PC-3 (cell line): ENCODE measurements around the gene NPFF. TPM values are rescaled to one million over a fixed set of nuclear protein-coding genes. Genes with fewer than 3 reads are reported as not detected.

ENCODE experiments used
- ATAC-seq: fragments of 200-7000 bp; cut with Tn5 transposase; 2 replicates; pipeline ENCODE4 v1.9.1; 2020; ENCODE audit warnings: mild to moderate bottlenecking, moderate library complexity
- BruUV-seq: library from RNA; stranded (reverse); fragments of 400-500 nt; replicated peaks from 2 replicates; lab custom pipeline; 2021; lab: Mats Ljungman, UMichigan
- CTCF ChIA-PET: fragments of 300-600 bp; sonication (Branson Sonifier 250); formaldehyde crosslinking; loops from one replicate; lab custom pipeline; 2022; ENCODE audit warnings: antibody characterized with exemption; lab: Charles Lee
- POLR2A ChIA-PET: fragments of 300-600 bp; sonication (Branson Sonifier 250); formaldehyde crosslinking; loops from one replicate; lab custom pipeline; 2022; ENCODE audit warnings: antibody characterized with exemption; ENCODE audit not compliant: unreplicated experiment; lab: Charles Lee
- DNase-seq: peaks from one replicate; pipeline ENCODE4 v3.0.0-alpha.2; 2015
- H2AFZ ChIP-seq: fragments of 300-600 bp; sonication (generic); 2 replicates; pipeline ENCODE4 v1.6.0; 2016; ENCODE audit warnings: antibody characterized with exemption, low read length
- H3F3A ChIP-seq: fragments of 300-600 bp; sonication (generic); one replicate; pipeline ENCODE4 v1.6.0; 2017; ENCODE audit warnings: antibody characterized with exemption, low read length, control low read depth, mild to moderate bottlenecking; ENCODE audit not compliant: unreplicated experiment
- H3K27ac ChIP-seq: fragments of 300-600 bp; sonication (generic); 2 replicates; pipeline ENCODE4 v1.5.1; 2016; ENCODE audit warnings: mild to moderate bottlenecking, low read length
- H3K27me3 ChIP-seq: fragments of 300-600 bp; sonication (generic); 2 replicates; pipeline ENCODE4 v1.6.1; 2016; ENCODE audit warnings: low read length, mixed read lengths
- H3K36me3 ChIP-seq: fragments of 300-600 bp; sonication (generic); 2 replicates; pipeline ENCODE4 v1.6.1; 2016; ENCODE audit warnings: low read depth, mixed run types, low read length, mixed read lengths
- H3K4me1 ChIP-seq: fragments of 300-600 bp; sonication (generic); 2 replicates; pipeline ENCODE4 v1.5.1; 2016; ENCODE audit warnings: low read length; ENCODE audit not compliant: insufficient read depth
- H3K4me2 ChIP-seq: fragments of 300-600 bp; sonication (generic); 2 replicates; pipeline ENCODE4 v1.6.0; 2016; ENCODE audit warnings: low read length
- H3K4me3 ChIP-seq: fragments of 300-600 bp; sonication (generic); 2 replicates; pipeline ENCODE4 v1.5.1; 2016; ENCODE audit warnings: mild to moderate bottlenecking, low read length, mixed read lengths
- H3K79me2 ChIP-seq: fragments of 300-600 bp; sonication (generic); 2 replicates; pipeline ENCODE4 v1.6.1; 2017; ENCODE audit warnings: low read length, mixed read lengths
- H3K9ac ChIP-seq: fragments of 300-600 bp; sonication (generic); 2 replicates; pipeline ENCODE4 v1.6.0; 2016; ENCODE audit warnings: mild to moderate bottlenecking, low read length
- H3K9me2 ChIP-seq: fragments of 300-600 bp; sonication (generic); replicated peaks from 2 replicates; pipeline ENCODE4 v1.6.1; 2016; ENCODE audit warnings: mixed run types, low read length, mixed read lengths
- H3K9me3 ChIP-seq: fragments of 300-600 bp; sonication (generic); 2 replicates; pipeline ENCODE4 v1.6.1; 2016; ENCODE audit warnings: low read length, mixed read lengths
- H4K20me1 ChIP-seq: fragments of 300-600 bp; sonication (generic); 2 replicates; pipeline ENCODE4 v1.6.1; 2016; ENCODE audit warnings: low read length, mixed read lengths
- CTCF ChIP-seq: fragments of 300-600 bp; sonication (generic); conservative IDR thresholded peaks from 2 replicates; pipeline ENCODE4 v1.5.1; 2017; ENCODE audit warnings: antibody characterized with exemption, low read depth, mild to moderate bottlenecking, low read length
- EZH2 ChIP-seq: fragments of 300-600 bp; sonication (generic); IDR thresholded peaks from one replicate; pipeline ENCODE4 v1.6.1; 2017; ENCODE audit warnings: antibody characterized with exemption, mild to moderate bottlenecking, low read length; ENCODE audit not compliant: unreplicated experiment
- EZH2phosphoT487 ChIP-seq: fragments of 300-600 bp; sonication (generic); IDR thresholded peaks from 2 replicates; pipeline ENCODE4 v1.6.1; 2018; ENCODE audit warnings: mild to moderate bottlenecking, antibody characterized with exemption, low read length, borderline replicate concordance
- intact Hi-C: fragments of 100-400 bp; cut with micrococcal nuclease; formaldehyde crosslinking; loops from 2 replicates; pipeline ENCODE4 v1.9.0; 2023
- total RNA-seq: library from RNA; depleted of rRNA; stranded (reverse); fragments of >200 nt; gene quantifications from 2 replicates; pipeline ENCODE4 v1.2.3, GENCODE V29; 2014

NPFF gene
- total RNA-seq, 1 experiment from 2014 or later: not detected

- no peaks in the 10 kb centered on the region for H3K27me3 ChIP-seq
- no peak overlapping the region for H3K4me3 ChIP-seq
- no peak overlapping the region for H3K27ac ChIP-seq
- DNase-seq (no peak), ATAC-seq (no peak)
- no peak overlapping the region for H3K4me2 ChIP-seq
- H3F3A ChIP-seq: no peaks in the 10 kb centered on the region
- CTCF ChIA-PET: no interaction called here
- TF ChIP-seq CTCF (no peak), EZH2 (no peak), EZH2phosphoT487 (no peak)
- POLR2A ChIA-PET: interaction anchor here (0.6 kb wide), 1 partner anchor 275 kb away, joined by 7 read pairs; no protein-coding TSS in a partner anchor
- no peak overlapping the region for H2AFZ ChIP-seq
- H3K36me3 ChIP-seq: peaks cover 14% of the 10 kb centered on the region; the same call in 1 of the 2 replicates
- H3K4me1 ChIP-seq: no peaks in the 10 kb centered on the region
- no peaks in the 10 kb centered on the region for H3K9me2 ChIP-seq
- H3K9ac ChIP-seq: no peak overlapping the region
- no peaks in the 10 kb centered on the region for H3K79me2 ChIP-seq
- H4K20me1 ChIP-seq: no peaks in the 10 kb centered on the region
- H3K9me3 ChIP-seq: no peaks in the 10 kb centered on the region
- intact Hi-C loops: no loop called here
- no TSS peak for BruUV-seq
These were observed 17.2 kb upstream of the NPFF start for GRCh38 chr12:53524476-53524875.

- H3K9ac ChIP-seq: no peak overlapping the region
- H2AFZ ChIP-seq: no peak overlapping the region
- no peaks in the 10 kb centered on the region for H3K9me2 ChIP-seq
- DNase-seq: no peak
- H3K27ac ChIP-seq: no peak overlapping the region
- BruUV-seq: no TSS peak
- H3K9me3 ChIP-seq: no peaks in the 10 kb centered on the region
- peaks cover 14% of the 10 kb centered on the region for H3K36me3 ChIP-seq
- no peak for ATAC-seq
- H3F3A ChIP-seq: no peaks in the 10 kb centered on the region
- POLR2A ChIA-PET: no interaction called here
- no peaks in the 10 kb centered on the region for H3K27me3 ChIP-seq
- no peaks in the 10 kb centered on the region for H3K4me1 ChIP-seq
- CTCF ChIA-PET: no interaction called here
- no peaks in the 10 kb centered on the region for H4K20me1 ChIP-seq
- intact Hi-C loops: no loop called here
- H3K79me2 ChIP-seq: no peaks in the 10 kb centered on the region
- TF ChIP-seq EZH2phosphoT487 (no peak), EZH2 (no peak), CTCF (no peak)
- no peak overlapping the region for H3K4me2 ChIP-seq
- H3K4me3 ChIP-seq: no peak overlapping the region
These were observed 15.8 kb upstream of the NPFF start for GRCh38 chr12:53523131-53523530.

- no peak overlapping the region for H2AFZ ChIP-seq
- POLR2A ChIA-PET: no interaction called here
- H3K36me3 ChIP-seq: peaks cover 27% of the 10 kb centered on the region
- no peaks in the 10 kb centered on the region for H3K4me1 ChIP-seq
- no peak for TF ChIP-seq EZH2
- no peak for TF ChIP-seq EZH2phosphoT487
- TF ChIP-seq CTCF: no peak
- ATAC-seq (peak; percentile 37; the same call in 1 of the 2 replicates), DNase-seq (peak; percentile 38)
- H3K27ac ChIP-seq: no peak overlapping the region
- no peaks in the 10 kb centered on the region for H3K9me2 ChIP-seq
- H3F3A ChIP-seq: no peaks in the 10 kb centered on the region
- H3K4me3 ChIP-seq: no peak overlapping the region
- no peak overlapping the region for H3K9ac ChIP-seq
- BruUV-seq: no TSS peak
- H4K20me1 ChIP-seq: no peaks in the 10 kb centered on the region
- intact Hi-C loops: no loop called here
- CTCF ChIA-PET: interaction anchor here (0.6 kb wide), 2 partner anchors 25 to 177 kb away, joined by 3 to 4 read pairs; no protein-coding TSS in a partner anchor
- H3K79me2 ChIP-seq: no peaks in the 10 kb centered on the region
- H3K27me3 ChIP-seq: no peaks in the 10 kb centered on the region
- H3K9me3 ChIP-seq: no peaks in the 10 kb centered on the region
- no peak overlapping the region for H3K4me2 ChIP-seq
These were observed 11.1 kb upstream of the NPFF start for GRCh38 chr12:53518381-53518780.
